AG10803 (cell line): Measurements from ENCODE around the gene TUT7.

ENCODE experiments used
- DNase-seq: peaks from one replicate; pipeline ENCODE4 v3.0.0; 2010; ENCODE audit warnings: low read depth
- H3K4me3 ChIP-seq: 2 replicates; pipeline ENCODE4 v1.5.1; 2011; ENCODE audit warnings: mild to moderate bottlenecking, low read length, control low read depth
- CTCF ChIP-seq: conservative IDR thresholded peaks from 2 replicates; pipeline ENCODE4 v1.5.1; 2011; ENCODE audit warnings: mild to moderate bottlenecking, low read length, control low read depth, inconsistent platforms

Gene TUT7

GRCh38 chr9:86369810-86370209 is 15.6 kb upstream of the TUT7 start:
- DNase-seq: no peak
- H3K4me3 ChIP-seq: no peak overlapping the region
- TF ChIP-seq CTCF: no peak

GRCh38 chr9:86368871-86369521 is 14.8 kb upstream of the TUT7 start:
- H3K4me3 ChIP-seq: no peak overlapping the region
- TF ChIP-seq CTCF: no peak
- DNase-seq: peak; percentile 72

GRCh38 chr9:86361176-86361575 is 7.0 kb upstream of the TUT7 start:
- no peak for DNase-seq
- H3K4me3 ChIP-seq: no peak overlapping the region
- no peak for TF ChIP-seq CTCF

- no peak for DNase-seq
- H3K4me3 ChIP-seq: no peak overlapping the region
- TF ChIP-seq CTCF: no peak
These were observed 5.1 kb upstream of the TUT7 start for GRCh38 chr9:86359151-86359879.

GRCh38 chr9:86356871-86357866 is 3.0 kb upstream of the TUT7 start:
- no peak overlapping the region for H3K4me3 ChIP-seq
- no peak for TF ChIP-seq CTCF
- DNase-seq: no peak

GRCh38 chr9:86355814-86356213 is 1.6 kb upstream of the TUT7 start:
- no peak for TF ChIP-seq CTCF
- no peak overlapping the region for H3K4me3 ChIP-seq
- DNase-seq: no peak
